HG03060 (cell line): ENCODE data around the gene GCSH.

Experiments
- ATAC-seq: cut with Tn5 transposase; IDR thresholded peaks from one replicate; pipeline ENCODE4 v1.9.1; 2021; ENCODE audit warnings: low read depth, moderate number of reproducible peaks; ENCODE audit not compliant: unreplicated experiment

Gene GCSH

GRCh38 chr16:81106826-81107503, 10.8 kb upstream of the GCSH start:
- no peak for ATAC-seq

GRCh38 chr16:81105946-81106345, 9.8 kb upstream of the GCSH start:
- ATAC-seq = no peak

- ATAC-seq = no peak
Measured at GRCh38 chr16:81101702-81102101, 5.5 kb upstream of the GCSH start.

GRCh38 chr16:81099958-81100357, 3.8 kb upstream of the GCSH start:
- no peak for ATAC-seq

- no peak for ATAC-seq
Measured at GRCh38 chr16:81097230-81097629, 1.0 kb upstream of the GCSH start.

- no peak for ATAC-seq
Measured at GRCh38 chr16:81096715-81097208, 567 bp upstream of the GCSH start.

- ATAC-seq = peak; percentile 2
Measured at GRCh38 chr16:81095653-81095952, 592 bp downstream of the GCSH start.

GRCh38 chr16:81094771-81095251, 1.4 kb downstream of the GCSH start:
- no peak for ATAC-seq

- no peak for ATAC-seq
Measured at GRCh38 chr16:81088836-81089235, 7.4 kb downstream of the GCSH start.

- no peak for ATAC-seq
Measured at GRCh38 chr16:81081014-81081413, 15.2 kb downstream of the GCSH start.

GRCh38 chr16:81080233-81080632, 16.0 kb downstream of the GCSH start:
- no peak for ATAC-seq

- ATAC-seq = peak; percentile 85
Measured at GRCh38 chr16:81077076-81077940, 18.9 kb downstream of the GCSH start, which contains the start of gene C16orf46. C16orf46 (minus strand) TSS chr16:81077238; CDS start chr16:81063955, 13,283 bp downstream.

- peak; percentile 47 for ATAC-seq
Measured at GRCh38 chr16:81076566-81077075, 19.6 kb downstream of the GCSH start.

- no peak for ATAC-seq
Measured at GRCh38 chr16:81073560-81074330, 22.4 kb downstream of the GCSH start.

GRCh38 chr16:81071805-81072204, 24.4 kb downstream of the GCSH start:
- no peak for ATAC-seq

GRCh38 chr16:81070979-81071378, 25.2 kb downstream of the GCSH start:
- ATAC-seq = no peak

GRCh38 chr16:81069063-81069462, 27.1 kb downstream of the GCSH start:
- no peak for ATAC-seq

- ATAC-seq = no peak
Measured at GRCh38 chr16:81067166-81067565, 29.0 kb downstream of the GCSH start.

GRCh38 chr16:81066681-81067080, 29.5 kb downstream of the GCSH start:
- ATAC-seq = no peak

GRCh38 chr16:81061871-81062608, 34.2 kb downstream of the GCSH start:
- ATAC-seq = no peak
